ENCODE measurements around the gene NTM.
"Not testable (repeated sequence)": the region's sequence is repeated elsewhere in the genome, so short reads cannot be mapped to it uniquely, and the experiment has no call there.

DNA sequence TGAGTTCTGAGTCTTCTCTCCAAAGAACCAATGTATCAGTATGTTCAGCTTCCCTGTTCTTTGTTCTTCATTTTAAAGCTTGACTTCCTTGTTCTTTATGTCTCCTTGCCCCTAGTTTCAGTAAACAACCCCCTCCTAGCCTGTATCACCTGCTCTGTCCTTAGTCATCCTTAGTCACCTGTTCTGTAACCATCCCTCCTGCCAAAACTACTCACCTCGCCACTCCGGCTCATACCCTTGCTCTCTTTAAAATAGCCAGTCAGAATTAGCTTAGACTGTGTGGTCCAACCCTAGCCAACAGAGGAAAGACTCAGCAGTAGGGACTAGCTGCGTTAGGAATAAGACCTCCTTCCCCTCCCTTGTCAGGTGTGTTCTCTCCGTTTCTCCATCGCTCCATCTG, 127.3 kb downstream of the NTM start:
- not testable (repeated sequence) for TF ChIP-seq EZH2 (IDR thresholded peaks at IDR 0.05; ENCODE audit: insufficient read depth, poor library complexity, severe bottlenecking); EZH2phosphoT487 (IDR thresholded peaks at IDR 0.05; ENCODE audit: insufficient read depth, low read depth)

Measured in GM23248 (cell line).